Natural killer cell (primary cell): ENCODE results near the gene RHOT2. TPM values are rescaled to one million over a fixed set of nuclear protein-coding genes. Genes with fewer than 3 reads are reported as not detected.

Experiments used
- ATAC-seq, 3 donors: fragments of 150-1000 bp in 2 of 3; fragments of 200-7000 bp in 1 of 3; cut with Tn5 transposase; 1 replicate in 1 of 3; 2 replicates in 2 of 3; pipeline ENCODE4 v1.10.0; 2021; ENCODE audit warnings: mild to moderate bottlenecking in 2 of 3, moderate library complexity in 2 of 3
- DNase-seq, 2 donors: peaks; one replicate each; pipeline versions ENCODE4 v3.0.0 to v3.0.0-alpha.2; 2013 to 2021; ENCODE audit warnings: mixed read lengths in 1 of 2
- H3K27ac ChIP-seq: one replicate; pipeline ENCODE4 v1.5.1; 2013; ENCODE audit warnings: mild to moderate bottlenecking, low read length
- H3K27me3 ChIP-seq: one replicate; pipeline ENCODE4 v1.6.1; 2013; ENCODE audit warnings: low read length; ENCODE audit not compliant: control insufficient read depth, insufficient read depth
- H3K36me3 ChIP-seq: one replicate; pipeline ENCODE4 v1.6.1; 2013; ENCODE audit warnings: low read length; ENCODE audit not compliant: control insufficient read depth, insufficient read depth
- H3K4me1 ChIP-seq: one replicate; pipeline ENCODE4 v1.6.1; 2013; ENCODE audit warnings: low read length; ENCODE audit not compliant: control insufficient read depth, insufficient read depth
- H3K4me3 ChIP-seq: one replicate; pipeline ENCODE4 v1.5.1; 2013; ENCODE audit warnings: low read length
- H3K9me3 ChIP-seq: one replicate; pipeline ENCODE4 v1.6.1; 2013; ENCODE audit warnings: low read length; ENCODE audit not compliant: control insufficient read depth, insufficient read depth
- H3K27ac Mint-ChIP-seq, 2 donors: one replicate each; pipeline ENCODE4 v1.8.0; 2022; ENCODE audit warnings: mild to moderate bottlenecking in 2 of 2, mixed read lengths in 2 of 2, moderate library complexity in 1 of 2
- H3K27me3 Mint-ChIP-seq, 2 donors: one replicate each; pipeline ENCODE4 v1.8.0; 2022; ENCODE audit warnings: low read depth in 2 of 2, mixed read lengths in 2 of 2
- H3K36me3 Mint-ChIP-seq: one replicate; pipeline ENCODE4 v1.8.0; 2022; ENCODE audit warnings: mixed read lengths
- H3K4me1 Mint-ChIP-seq, 2 donors: one replicate each; pipeline ENCODE4 v1.8.0; 2022; ENCODE audit warnings: mixed read lengths in 2 of 2
- H3K4me3 Mint-ChIP-seq: one replicate; pipeline ENCODE4 v1.8.0; 2022; ENCODE audit warnings: mild to moderate bottlenecking, moderate library complexity, mixed read lengths
- H3K9me3 Mint-ChIP-seq, 2 donors: one replicate each; pipeline ENCODE4 v1.8.0; 2022; ENCODE audit warnings: mixed read lengths in 2 of 2
- WGBS: methylation state at CpG from one replicate; pipeline ENCODE4 v1.1.7; 2013; ENCODE audit warnings: missing lambda C conversion rate; ENCODE audit not compliant: insufficient coverage; 5-methylcytosine and 5-hydroxymethylcytosine counted together
- intact Hi-C: fragments of 100-400 bp; cut with micrococcal nuclease; formaldehyde crosslinking; loops from one replicate; pipeline ENCODE4 v1.14.2; 2022
- total RNA-seq, 4 donors: library from RNA; stranded (reverse); fragments of 120-200 nt in 1 of 4; gene quantifications; one replicate each; pipeline versions ENCODE4 v1.2.3 to v1.2.4, GENCODE V29; 2013 to 2022
- TF ChIP-seq, protein P1 (sequence below): fragments of 200-600 bp; IDR thresholded peaks from one replicate; pipeline ENCODE4 v1.8.0; 2022; ENCODE audit warnings: antibody characterized with exemption

RHOT2 gene
- total RNA-seq, 3 donors from 2014 or later (not counting 1 experiment from before 2014, with no cell fraction given) = 205 to 216 (median 211) TPM

DNA sequence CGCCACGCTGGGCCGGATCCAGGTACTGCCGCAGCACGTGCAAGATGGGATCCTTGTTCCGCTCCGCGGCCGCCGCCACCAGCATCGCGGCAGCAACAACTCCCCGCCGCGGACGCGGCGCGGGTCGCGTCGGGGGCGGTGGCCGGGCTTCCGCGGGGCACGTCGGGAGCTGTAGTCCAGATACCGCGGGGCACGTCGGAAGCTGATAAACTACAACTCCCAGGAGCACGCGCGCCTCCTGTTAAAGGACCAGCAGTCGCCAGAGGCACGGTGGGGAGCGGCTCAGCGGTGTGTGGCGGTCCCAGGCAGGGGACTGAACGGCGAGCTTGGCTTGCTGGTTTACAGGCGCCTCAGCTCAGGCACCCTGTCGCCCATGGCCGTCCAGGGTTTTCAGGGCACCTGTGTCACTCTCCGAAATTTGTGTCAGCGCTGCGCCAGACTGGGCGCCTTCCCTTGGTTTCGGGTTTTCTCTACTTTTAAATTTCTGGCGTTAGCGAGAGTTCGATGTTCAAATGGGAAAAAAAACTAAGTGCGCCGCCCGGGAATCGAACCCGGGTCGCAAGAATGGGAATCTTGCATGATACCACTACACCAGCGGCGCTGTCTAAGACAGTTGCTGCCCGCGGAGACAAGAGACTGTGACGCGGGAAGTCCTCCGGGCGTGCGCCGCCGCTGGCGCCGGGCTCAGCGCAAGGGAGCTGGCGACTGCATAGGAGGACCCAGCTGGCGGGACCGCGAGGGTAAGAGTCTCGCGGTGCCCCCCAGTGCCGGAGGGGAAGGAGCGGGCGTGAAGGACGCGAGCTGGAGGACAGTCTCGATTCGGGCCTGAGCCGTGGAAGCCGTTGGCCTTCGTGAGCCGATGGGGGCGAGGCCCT is 31.5 kb upstream of the RHOT2 start, which contains the start of gene METTL26:
Gene METTL26 (minus strand): TSS at position 100 of the 875 bp plus-strand sequence. CDS start 15 bp downstream, at position 85.
- Histone ChIP-seq H3K27me3 (no peaks in the 10 kb centered on the region), H3K4me1 (peaks cover 34% of the 10 kb centered on the region), H3K4me3 (peak within 1 kb of the TSS; percentile 87), H3K9me3 (no peaks in the 10 kb centered on the region), H3K36me3 (no peaks in the 10 kb centered on the region), H3K27ac (peak within 1 kb of the TSS; percentile 82)
- under 1% methylated on average over 91 of the region's 91 CpGs for WGBS
- TF ChIP-seq, protein P1, sequence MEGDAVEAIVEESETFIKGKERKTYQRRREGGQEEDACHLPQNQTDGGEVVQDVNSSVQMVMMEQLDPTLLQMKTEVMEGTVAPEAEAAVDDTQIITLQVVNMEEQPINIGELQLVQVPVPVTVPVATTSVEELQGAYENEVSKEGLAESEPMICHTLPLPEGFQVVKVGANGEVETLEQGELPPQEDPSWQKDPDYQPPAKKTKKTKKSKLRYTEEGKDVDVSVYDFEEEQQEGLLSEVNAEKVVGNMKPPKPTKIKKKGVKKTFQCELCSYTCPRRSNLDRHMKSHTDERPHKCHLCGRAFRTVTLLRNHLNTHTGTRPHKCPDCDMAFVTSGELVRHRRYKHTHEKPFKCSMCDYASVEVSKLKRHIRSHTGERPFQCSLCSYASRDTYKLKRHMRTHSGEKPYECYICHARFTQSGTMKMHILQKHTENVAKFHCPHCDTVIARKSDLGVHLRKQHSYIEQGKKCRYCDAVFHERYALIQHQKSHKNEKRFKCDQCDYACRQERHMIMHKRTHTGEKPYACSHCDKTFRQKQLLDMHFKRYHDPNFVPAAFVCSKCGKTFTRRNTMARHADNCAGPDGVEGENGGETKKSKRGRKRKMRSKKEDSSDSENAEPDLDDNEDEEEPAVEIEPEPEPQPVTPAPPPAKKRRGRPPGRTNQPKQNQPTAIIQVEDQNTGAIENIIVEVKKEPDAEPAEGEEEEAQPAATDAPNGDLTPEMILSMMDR = no peak
- intact Hi-C loops = loop anchor here (1.0 kb wide), 1 partner anchor 47 kb away; no protein-coding TSS in a partner anchor
- Mint-ChIP-seq H3K36me3 (no peaks in the 10 kb centered on the region), H3K9me3 (no peaks in the 10 kb centered on the region), H3K4me3 (peak within 1 kb of the TSS; percentile 98), H3K27me3 (peaks cover 0 to 3% of the 10 kb centered on the region in 2 donors), H3K27ac (peak within 1 kb of the TSS; percentile 98 to 100), H3K4me1 (peaks cover 7 to 18% of the 10 kb centered on the region in 2 donors)
- DNase-seq (peak; percentile 96), ATAC-seq (peak; percentile 82 to 92 (median 86))

DNA sequence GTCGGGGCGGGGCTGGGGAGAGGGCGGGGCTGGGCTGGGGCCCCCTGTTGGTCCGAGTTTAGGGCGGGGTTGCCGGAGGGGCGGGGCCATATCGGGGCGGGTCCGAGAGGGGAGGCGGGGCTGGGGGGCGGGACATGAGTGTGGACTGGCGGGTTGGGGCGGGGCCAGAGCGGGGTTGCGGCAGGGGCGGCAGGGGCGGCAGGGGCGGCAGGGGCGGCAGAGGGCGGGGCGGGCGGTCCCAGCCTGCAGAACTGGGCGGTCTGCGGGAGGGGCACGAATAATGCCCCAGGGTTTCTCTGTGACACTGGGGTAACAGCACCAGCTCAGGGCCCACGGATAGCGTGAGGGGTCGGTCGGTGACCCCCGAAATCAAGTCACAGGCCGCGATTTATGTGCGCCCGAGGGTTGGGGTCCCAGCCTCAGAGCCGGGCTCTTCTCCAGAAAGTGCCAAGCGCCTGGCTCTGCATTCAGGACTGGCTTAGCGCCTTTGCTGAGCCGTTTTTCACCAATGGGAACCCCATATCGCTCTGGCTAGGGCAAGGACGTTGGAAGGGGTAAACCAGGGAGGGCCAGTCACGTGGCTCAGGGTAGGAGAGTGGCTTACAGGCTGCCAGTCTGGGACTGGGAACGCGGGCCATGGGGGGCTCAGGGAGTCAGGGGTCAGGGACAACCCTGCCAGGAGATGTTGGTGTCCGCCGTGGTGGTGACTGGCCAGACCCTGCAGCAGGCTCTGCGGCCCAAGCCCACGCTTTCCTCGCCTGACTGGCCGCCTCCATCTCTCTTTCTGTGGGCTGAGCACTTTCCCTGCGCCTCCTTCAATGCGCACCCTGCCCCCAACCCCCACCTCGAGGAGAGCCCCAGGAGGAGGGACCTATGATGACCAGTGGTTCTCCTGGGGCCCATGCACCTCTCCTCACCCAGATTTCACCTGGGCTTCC is 30.6 kb upstream of the RHOT2 start:
- Histone ChIP-seq H3K27me3 (no peaks in the 10 kb centered on the region), H3K9me3 (no peaks in the 10 kb centered on the region), H3K27ac (peak overlapping the region; percentile 82), H3K36me3 (no peaks in the 10 kb centered on the region), H3K4me1 (peaks cover 36% of the 10 kb centered on the region), H3K4me3 (peak overlapping the region; percentile 87)
- Mint-ChIP-seq H3K4me1 (peaks cover 7 to 18% of the 10 kb centered on the region in 2 donors), H3K27me3 (peaks cover 0 to 3% of the 10 kb centered on the region in 2 donors), H3K36me3 (no peaks in the 10 kb centered on the region), H3K27ac (peak overlapping the region; percentile 98 to 100), H3K4me3 (peak overlapping the region; percentile 98), H3K9me3 (no peaks in the 10 kb centered on the region)
- intact Hi-C loops = no loop called here
- ATAC-seq (peak; percentile 71 to 88 (median 74)), DNase-seq (peak in 1 of 2 donors; percentile 92)
- 20% methylated on average over 52 of the region's 53 CpGs for WGBS
- TF ChIP-seq, protein P1 = no peak

DNA sequence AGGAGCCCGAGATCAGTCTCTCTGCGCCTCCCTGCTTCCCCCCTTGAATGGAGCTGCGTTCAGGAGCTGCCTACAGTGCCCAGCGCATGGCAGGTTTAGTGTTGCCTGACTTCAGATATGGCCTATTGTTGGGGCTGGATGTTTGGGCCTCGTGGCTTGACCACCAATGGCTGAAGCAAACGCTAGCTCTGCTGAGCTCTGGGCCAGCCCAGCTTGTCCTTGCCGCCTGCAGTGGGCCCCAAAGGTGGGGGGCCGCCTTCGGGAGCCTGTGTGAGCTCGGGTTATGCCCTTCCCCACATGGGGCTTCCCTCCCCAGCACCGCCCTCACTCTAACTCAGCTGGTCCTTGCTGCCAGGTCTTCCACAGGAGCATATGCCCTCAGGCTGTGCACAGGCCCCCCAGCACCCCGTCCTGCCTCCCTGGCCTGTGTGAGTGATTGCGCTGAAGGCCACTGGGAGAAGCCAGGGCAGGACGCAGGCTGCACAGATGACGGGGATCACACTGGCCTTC is 29.8 kb upstream of the RHOT2 start:
- TF ChIP-seq, protein P1 = no peak
- Mint-ChIP-seq H3K4me3 (no peak overlapping the region), H3K27ac (no peak overlapping the region), H3K9me3 (no peaks in the 10 kb centered on the region), H3K4me1 (peaks cover 7 to 18% of the 10 kb centered on the region in 2 donors), H3K36me3 (no peaks in the 10 kb centered on the region), H3K27me3 (peaks cover 0 to 3% of the 10 kb centered on the region in 2 donors)
- no peaks in the 10 kb centered on the region for H3K36me3 ChIP-seq
- peaks cover 43% of the 10 kb centered on the region for H3K4me1 ChIP-seq
- intact Hi-C loops = no loop called here
- WGBS = 92% methylated on average over 14 of the region's 15 CpGs
- H3K27me3 ChIP-seq = no peaks in the 10 kb centered on the region
- H3K9me3 ChIP-seq = no peaks in the 10 kb centered on the region
- no peak for DNase-seq
- no peak overlapping the region for H3K4me3 ChIP-seq
- H3K27ac ChIP-seq = no peak overlapping the region
- no peak for ATAC-seq
